Measurements from ENCODE around the gene PSMB10.
"Not testable (repeated sequence)": the region's sequence is repeated elsewhere in the genome, so short reads cannot be mapped to it uniquely, and the experiment has no call there.

The PSMB10 gene

GRCh38 chr16:67915831-67916723 lies 20.6 kb downstream of the PSMB10 start:
- H3K4me1 ChIP-seq, result peaks cover 13% of the 10 kb centered on the region

GRCh38 chr16:67915496-67915769 lies 21.2 kb downstream of the PSMB10 start:
- not testable (repeated sequence) for H3K27ac ChIP-seq; H3K4me3 ChIP-seq (ENCODE audit: low read depth, low read length); H3K36me3 ChIP-seq (ENCODE audit: control insufficient read depth, insufficient read depth, low read length)

More at GRCh38 chr16:67915831-67916723, 20.6 kb downstream of the PSMB10 start:
- H2AFZ ChIP-seq, result no peak overlapping the region
- H3K27me3 ChIP-seq (ENCODE audit: control insufficient read depth, insufficient read depth, low read length), result no peaks in the 10 kb centered on the region
- no peak overlapping the region for H3K9ac ChIP-seq
- TF ChIP-seq CTCF (IDR thresholded peaks at IDR 0.05), result no peak
- peaks cover 80% of the 10 kb centered on the region for H3K79me2 ChIP-seq
- H3K27ac ChIP-seq, result no peak overlapping the region
- H3K9me3 ChIP-seq (ENCODE audit: control insufficient read depth, low read length), result no peaks in the 10 kb centered on the region
- H3K36me3 ChIP-seq (ENCODE audit: control insufficient read depth, insufficient read depth, low read length), result no peaks in the 10 kb centered on the region
- H3K4me2 ChIP-seq (ENCODE audit: low read length), result no peak overlapping the region
- H3K4me3 ChIP-seq (ENCODE audit: low read depth, low read length), result no peak overlapping the region

GRCh38 chr16:67914758-67915495 lies 21.7 kb downstream of the PSMB10 start:
- peaks cover 13% of the 10 kb centered on the region for H3K4me1 ChIP-seq
- no peak overlapping the region for H3K4me3 ChIP-seq (ENCODE audit: low read depth, low read length)
- no peaks in the 10 kb centered on the region for H3K9me3 ChIP-seq (ENCODE audit: control insufficient read depth, low read length)
- H3K79me2 ChIP-seq, result peaks cover 80% of the 10 kb centered on the region
- H3K27me3 ChIP-seq (ENCODE audit: control insufficient read depth, insufficient read depth, low read length), result no peaks in the 10 kb centered on the region
- H2AFZ ChIP-seq, result no peak overlapping the region
- no peak overlapping the region for H3K4me2 ChIP-seq (ENCODE audit: low read length)
- no peak overlapping the region for H3K27ac ChIP-seq
- no peak overlapping the region for H3K9ac ChIP-seq
- TF ChIP-seq CTCF (IDR thresholded peaks at IDR 0.05), result no peak
- H3K36me3 ChIP-seq (ENCODE audit: control insufficient read depth, insufficient read depth, low read length), result no peaks in the 10 kb centered on the region

More at GRCh38 chr16:67915496-67915769, 21.2 kb downstream of the PSMB10 start:
- H3K79me2 ChIP-seq, result peaks cover 82% of the 10 kb centered on the region
- H3K9ac ChIP-seq; H3K27me3 ChIP-seq (ENCODE audit: control insufficient read depth, insufficient read depth, low read length); H3K4me2 ChIP-seq (ENCODE audit: low read length); H3K9me3 ChIP-seq (ENCODE audit: control insufficient read depth, low read length); H2AFZ ChIP-seq: not testable (repeated sequence)
- H3K4me1 ChIP-seq, result peaks cover 13% of the 10 kb centered on the region

- Histone ChIP-seq H3K4me2 (ENCODE audit: low read length) (no peak overlapping the region), H3K9me3 (ENCODE audit: control insufficient read depth, low read length) (no peaks in the 10 kb centered on the region), H3K36me3 (ENCODE audit: control insufficient read depth, insufficient read depth, low read length) (no peaks in the 10 kb centered on the region), H3K4me1 (no peaks in the 10 kb centered on the region), H3K4me3 (ENCODE audit: low read depth, low read length) (no peak overlapping the region), H2AFZ (no peak overlapping the region), H3K9ac (no peak overlapping the region), H3K79me2 (peaks cover 75% of the 10 kb centered on the region), H3K27ac (no peak overlapping the region), H3K27me3 (ENCODE audit: control insufficient read depth, insufficient read depth, low read length) (no peaks in the 10 kb centered on the region)
- TF ChIP-seq CTCF (IDR thresholded peaks at IDR 0.05), result no peak
Measured at GRCh38 chr16:67910158-67910557, 26.5 kb downstream of the PSMB10 start.

- Histone ChIP-seq H3K27ac (no peak overlapping the region), H3K36me3 (ENCODE audit: control insufficient read depth, insufficient read depth, low read length) (no peaks in the 10 kb centered on the region)
Measured at GRCh38 chr16:67909056-67909742, 27.5 kb downstream of the PSMB10 start.

More at GRCh38 chr16:67909056-67909742, 27.5 kb downstream of the PSMB10 start:
- Histone ChIP-seq H2AFZ (no peak overlapping the region), H3K4me3 (ENCODE audit: low read depth, low read length) (no peak overlapping the region), H3K4me2 (ENCODE audit: low read length) (no peak overlapping the region), H3K79me2 (peaks cover 66% of the 10 kb centered on the region), H3K4me1 (no peaks in the 10 kb centered on the region), H3K9me3 (ENCODE audit: control insufficient read depth, low read length) (no peaks in the 10 kb centered on the region), H3K9ac (no peak overlapping the region), H3K27me3 (ENCODE audit: control insufficient read depth, insufficient read depth, low read length) (no peaks in the 10 kb centered on the region)
- no peak for TF ChIP-seq CTCF (IDR thresholded peaks at IDR 0.05)
